Activated CD8-positive, alpha-beta memory T cell treated with anti-CD3 and anti-CD28 coated beads, Interleukin-2, amount 50 U/mL, for 24 hours (primary cell): Measurements from ENCODE around the gene LYRM4.

Source experiments
- DNase-seq: peaks from one replicate; pipeline ENCODE4 v3.0.0-alpha.2; 2020; ENCODE audit errors: extremely low read depth

Gene LYRM4

GRCh38 chr6:5099537-5099936 lies 161.2 kb downstream of the LYRM4 start:
- no peak for DNase-seq

- DNase-seq: no peak
These were observed 162.1 kb downstream of the LYRM4 start for GRCh38 chr6:5098501-5099270.

GRCh38 chr6:5096482-5096881 lies 164.3 kb downstream of the LYRM4 start:
- DNase-seq: no peak

- DNase-seq: no peak
These were observed 165.5 kb downstream of the LYRM4 start for GRCh38 chr6:5095236-5095635.

- no peak for DNase-seq
These were observed 166.4 kb downstream of the LYRM4 start for GRCh38 chr6:5094327-5094726.

GRCh38 chr6:5093231-5094015 lies 167.3 kb downstream of the LYRM4 start:
- no peak for DNase-seq

- no peak for DNase-seq
These were observed 169.3 kb downstream of the LYRM4 start for GRCh38 chr6:5091210-5092069.

GRCh38 chr6:5090603-5091002 lies 170.1 kb downstream of the LYRM4 start:
- DNase-seq: no peak

GRCh38 chr6:5089481-5090438 lies 171.0 kb downstream of the LYRM4 start:
- no peak for DNase-seq

GRCh38 chr6:5088780-5089179 lies 172.0 kb downstream of the LYRM4 start:
- no peak for DNase-seq

GRCh38 chr6:5087389-5087788 lies 173.4 kb downstream of the LYRM4 start:
- no peak for DNase-seq

- no peak for DNase-seq
These were observed 174.4 kb downstream of the LYRM4 start for GRCh38 chr6:5086294-5086890.

- DNase-seq: no peak
These were observed 175.0 kb downstream of the LYRM4 start for GRCh38 chr6:5085648-5086293.

- no peak for DNase-seq
These were observed 175.7 kb downstream of the LYRM4 start, which contains the start of gene PPP1R3G for GRCh38 chr6:5084781-5085647. TSS of gene PPP1R3G (plus strand) at chr6:5085341. CDS start at chr6:5085486, 145 bp downstream.

- DNase-seq: no peak
These were observed 176.4 kb downstream of the LYRM4 start for GRCh38 chr6:5084360-5084780.

GRCh38 chr6:5083813-5084359 lies 176.9 kb downstream of the LYRM4 start:
- no peak for DNase-seq

- DNase-seq: no peak
These were observed 177.5 kb downstream of the LYRM4 start for GRCh38 chr6:5083307-5083583.

GRCh38 chr6:5082487-5083306 lies 178.1 kb downstream of the LYRM4 start:
- DNase-seq: no peak
